Measurements from ENCODE around the gene SARS1.
"Not testable (repeated sequence)": the region's sequence is repeated elsewhere in the genome, so short reads cannot be mapped to it uniquely, and the experiment has no call there.

Gene SARS1

DNA sequence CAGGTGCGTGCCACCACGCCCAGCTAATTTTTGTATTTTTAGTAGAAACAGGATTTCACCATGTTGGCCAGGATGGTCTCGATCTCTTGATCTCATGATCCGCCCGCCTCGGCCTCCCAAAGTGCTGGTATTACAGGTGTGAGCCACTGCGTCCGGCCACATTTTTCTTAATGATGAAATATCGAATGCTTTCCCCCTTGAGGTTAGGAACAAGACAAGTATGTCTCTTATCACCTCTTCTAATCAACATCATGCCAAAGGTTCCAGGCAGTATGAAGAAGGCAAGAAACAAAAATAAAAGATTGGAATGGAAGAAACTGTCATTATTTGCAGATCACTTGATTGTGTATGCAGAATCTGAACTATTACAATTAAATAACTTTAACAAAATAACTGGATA is 7.5 kb downstream of the SARS1 start:
- H3K4me1 ChIP-seq (ENCODE audit: insufficient read depth, low read length), result peaks cover 24% of the 10 kb centered on the region
- H3K36me3 ChIP-seq (ENCODE audit: insufficient read depth, low read length), result peaks cover 32% of the 10 kb centered on the region
- not testable (repeated sequence) for H3K4me3 ChIP-seq (ENCODE audit: low read length); H3K9me3 ChIP-seq (ENCODE audit: low read length); H2AFZ ChIP-seq (ENCODE audit: low read depth, low read length); H3K27me3 ChIP-seq (ENCODE audit: insufficient read depth, low read length)

DNA sequence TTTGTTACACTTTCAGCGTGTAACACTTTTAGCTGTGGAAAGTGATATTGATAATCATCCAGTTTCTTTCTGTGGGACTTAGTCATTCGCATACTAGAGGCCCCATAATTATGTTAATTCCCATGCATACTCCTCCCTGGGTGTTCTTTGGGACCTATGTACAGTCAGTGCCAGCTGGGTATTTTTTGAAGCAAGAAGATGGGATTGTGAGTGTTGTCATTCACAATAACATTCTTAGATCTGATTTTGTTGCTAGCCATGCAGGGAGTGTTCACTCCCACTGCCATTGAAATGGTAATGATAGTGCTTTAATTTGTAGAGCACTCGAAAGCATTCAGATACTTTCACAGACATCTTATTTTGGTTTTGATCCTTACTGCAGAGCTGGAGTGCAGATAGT is 11.6 kb downstream of the SARS1 start:
- H3K4me1 ChIP-seq (ENCODE audit: insufficient read depth, low read length), result peaks cover 44% of the 10 kb centered on the region
- H3K36me3 ChIP-seq (ENCODE audit: insufficient read depth, low read length), result peaks cover 39% of the 10 kb centered on the region
- H3K4me3 ChIP-seq (ENCODE audit: low read length), result no peak overlapping the region
- H2AFZ ChIP-seq (ENCODE audit: low read depth, low read length), result no peak overlapping the region
- H3K9me3 ChIP-seq (ENCODE audit: low read length), result no peaks in the 10 kb centered on the region
- H3K27me3 ChIP-seq (ENCODE audit: insufficient read depth, low read length), result no peaks in the 10 kb centered on the region

DNA sequence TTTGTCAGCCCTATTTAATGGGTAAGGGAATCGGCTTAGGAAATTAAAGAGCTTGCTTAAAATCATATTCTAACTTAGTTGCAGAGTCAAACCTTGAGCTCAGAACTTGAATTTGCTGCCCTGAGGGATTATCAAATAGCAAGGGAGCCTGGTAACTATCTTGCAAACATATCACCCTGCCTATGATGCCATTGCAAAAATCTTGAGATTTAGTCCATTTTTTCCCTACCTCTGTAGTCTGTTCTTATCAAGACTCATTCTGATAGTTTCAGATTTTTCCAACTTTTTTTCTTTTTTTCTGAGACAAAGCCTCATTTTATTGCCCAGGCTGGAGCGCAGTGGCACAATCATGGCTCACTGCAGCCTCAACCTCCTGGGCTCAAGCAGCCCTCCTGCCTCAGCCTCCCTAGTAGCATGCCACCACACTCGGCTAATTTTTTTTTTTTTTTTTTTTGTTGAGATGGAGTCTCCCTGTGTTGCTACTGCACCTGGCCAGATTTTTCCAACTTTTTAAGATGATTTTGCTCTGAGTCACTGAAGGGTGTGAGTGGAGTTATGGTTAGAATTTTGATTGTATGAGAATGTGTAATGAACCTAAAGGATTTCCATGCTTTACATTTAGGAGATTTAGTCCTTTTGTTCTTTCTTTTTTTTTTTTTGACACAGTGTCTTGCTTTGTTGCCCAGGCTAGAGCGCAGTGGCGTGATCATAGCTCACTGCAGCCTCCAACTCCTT is 12.2 kb downstream of the SARS1 start:
- peaks cover 49% of the 10 kb centered on the region for H3K4me1 ChIP-seq (ENCODE audit: insufficient read depth, low read length)
- H3K27me3 ChIP-seq (ENCODE audit: insufficient read depth, low read length), result no peaks in the 10 kb centered on the region
- no peaks in the 10 kb centered on the region for H3K9me3 ChIP-seq (ENCODE audit: low read length)
- H3K36me3 ChIP-seq (ENCODE audit: insufficient read depth, low read length), result peaks cover 40% of the 10 kb centered on the region
- H2AFZ ChIP-seq (ENCODE audit: low read depth, low read length), result no peak overlapping the region
- H3K4me3 ChIP-seq (ENCODE audit: low read length), result no peak overlapping the region

GRCh38 chr1:109228167-109228566 is 14.4 kb downstream of the SARS1 start:
- Histone ChIP-seq H3K4me1 (ENCODE audit: insufficient read depth, low read length) (peaks cover 57% of the 10 kb centered on the region), H3K36me3 (ENCODE audit: insufficient read depth, low read length) (peaks cover 58% of the 10 kb centered on the region), H3K4me3 (ENCODE audit: low read length) (no peak overlapping the region), H2AFZ (ENCODE audit: low read depth, low read length) (no peak overlapping the region), H3K27me3 (ENCODE audit: insufficient read depth, low read length) (no peaks in the 10 kb centered on the region), H3K9me3 (ENCODE audit: low read length) (no peaks in the 10 kb centered on the region)

DNA sequence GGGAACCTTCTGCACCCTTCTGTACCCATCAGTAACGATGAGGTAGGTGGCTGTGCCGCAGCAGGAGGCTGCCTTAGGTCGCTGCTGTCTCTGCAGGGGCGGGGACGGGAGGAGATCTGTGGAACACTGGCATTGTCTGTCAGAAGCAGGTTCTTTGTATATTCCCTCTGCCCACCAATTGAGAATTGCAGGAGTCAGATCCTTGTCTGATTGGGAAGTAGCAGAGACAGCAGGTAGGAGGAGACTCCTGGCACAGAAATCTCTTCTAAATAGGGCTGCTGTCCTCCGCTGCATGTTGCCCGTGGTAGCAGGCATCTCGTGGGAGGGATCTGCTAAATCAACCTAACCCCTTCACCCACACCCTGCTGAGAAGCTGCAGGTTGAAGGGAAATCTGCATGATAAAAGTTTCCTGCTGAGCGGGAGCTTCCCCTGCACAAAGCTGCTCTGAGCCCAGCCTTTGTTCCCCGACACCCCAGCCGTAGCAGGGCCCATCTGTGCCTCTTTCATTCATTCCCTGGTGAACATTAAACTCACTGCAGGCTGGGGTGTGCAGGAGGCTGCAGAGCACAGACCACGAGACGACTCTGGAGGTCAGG is 15.9 kb downstream of the SARS1 start:
- Histone ChIP-seq H3K4me3 (ENCODE audit: low read length) (no peak overlapping the region), H3K4me1 (ENCODE audit: insufficient read depth, low read length) (peaks cover 53% of the 10 kb centered on the region), H2AFZ (ENCODE audit: low read depth, low read length) (no peak overlapping the region), H3K9me3 (ENCODE audit: low read length) (no peaks in the 10 kb centered on the region), H3K36me3 (ENCODE audit: insufficient read depth, low read length) (peaks cover 51% of the 10 kb centered on the region), H3K27me3 (ENCODE audit: insufficient read depth, low read length) (no peaks in the 10 kb centered on the region)

DNA sequence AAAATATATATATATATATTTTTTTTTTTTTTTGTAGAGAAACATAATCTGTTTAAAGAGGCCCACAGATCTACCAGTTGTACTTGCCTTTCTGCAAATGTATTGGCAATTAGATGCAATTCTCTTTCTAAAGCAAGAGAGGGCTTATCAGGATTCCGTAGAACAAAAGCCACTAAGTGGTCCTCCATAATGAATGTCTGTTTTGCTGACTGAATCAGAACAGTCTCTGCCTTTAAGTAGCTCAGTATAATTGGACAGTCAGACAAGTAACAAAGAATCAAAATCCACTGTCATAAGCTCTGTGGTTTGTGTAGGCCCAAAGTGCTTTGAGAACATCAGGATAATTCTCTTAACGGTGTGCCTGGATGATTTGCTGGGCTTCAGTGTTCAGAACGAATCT is 17.3 kb downstream of the SARS1 start:
- Histone ChIP-seq H3K36me3 (ENCODE audit: insufficient read depth, low read length) (peaks cover 63% of the 10 kb centered on the region), H2AFZ (ENCODE audit: low read depth, low read length) (no peak overlapping the region), H3K4me1 (ENCODE audit: insufficient read depth, low read length) (peaks cover 39% of the 10 kb centered on the region)

GRCh38 chr1:109235137-109235536 is 21.4 kb downstream of the SARS1 start:
- no peaks in the 10 kb centered on the region for H3K27me3 ChIP-seq (ENCODE audit: insufficient read depth, low read length)
- H2AFZ ChIP-seq (ENCODE audit: low read depth, low read length), result no peak overlapping the region
- no peaks in the 10 kb centered on the region for H3K9me3 ChIP-seq (ENCODE audit: low read length)
- H3K4me1 ChIP-seq (ENCODE audit: insufficient read depth, low read length), result peaks cover 15% of the 10 kb centered on the region
- H3K36me3 ChIP-seq (ENCODE audit: insufficient read depth, low read length), result peaks cover 82% of the 10 kb centered on the region
- H3K4me3 ChIP-seq (ENCODE audit: low read length), result no peak overlapping the region

More for the DNA sequence above, 17.3 kb downstream of the SARS1 start:
- Histone ChIP-seq H3K4me3 (ENCODE audit: low read length) (no peak overlapping the region), H3K27me3 (ENCODE audit: insufficient read depth, low read length) (no peaks in the 10 kb centered on the region), H3K9me3 (ENCODE audit: low read length) (no peaks in the 10 kb centered on the region)

DNA sequence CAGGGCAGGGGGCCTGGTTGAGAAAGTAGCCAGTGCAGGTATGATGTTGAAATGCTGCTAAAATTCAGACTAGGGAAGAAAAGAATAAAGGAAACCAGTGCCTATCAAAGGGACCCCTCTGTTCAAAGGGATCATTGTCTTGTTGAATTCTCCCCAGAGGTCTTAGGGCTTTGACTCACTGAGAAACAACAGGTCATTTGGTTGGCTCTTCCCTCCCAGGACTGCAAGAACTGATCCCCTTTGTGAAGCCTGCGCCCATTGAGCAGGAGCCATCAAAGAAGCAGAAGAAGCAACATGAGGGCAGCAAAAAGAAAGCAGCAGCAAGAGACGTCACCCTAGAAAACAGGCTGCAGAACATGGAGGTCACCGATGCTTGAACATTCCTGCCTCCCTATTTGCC is 23.8 kb downstream of the SARS1 start:
- H2AFZ ChIP-seq (ENCODE audit: low read depth, low read length), result no peak overlapping the region
- peaks cover 64% of the 10 kb centered on the region for H3K36me3 ChIP-seq (ENCODE audit: insufficient read depth, low read length)
- H3K4me3 ChIP-seq (ENCODE audit: low read length), result no peak overlapping the region
- H3K9me3 ChIP-seq (ENCODE audit: low read length), result no peaks in the 10 kb centered on the region
- H3K4me1 ChIP-seq (ENCODE audit: insufficient read depth, low read length), result peaks cover 16% of the 10 kb centered on the region
- H3K27me3 ChIP-seq (ENCODE audit: insufficient read depth, low read length), result no peaks in the 10 kb centered on the region

- Histone ChIP-seq H3K36me3 (ENCODE audit: insufficient read depth, low read length) (peaks cover 57% of the 10 kb centered on the region), H3K4me1 (ENCODE audit: insufficient read depth, low read length) (peaks cover 16% of the 10 kb centered on the region), H3K27me3 (ENCODE audit: insufficient read depth, low read length) (no peaks in the 10 kb centered on the region), H3K9me3 (ENCODE audit: low read length) (no peaks in the 10 kb centered on the region), H2AFZ (ENCODE audit: low read depth, low read length) (no peak overlapping the region), H3K4me3 (ENCODE audit: low read length) (no peak overlapping the region)
These were observed 24.7 kb downstream of the SARS1 start for GRCh38 chr1:109238382-109238781.

DNA sequence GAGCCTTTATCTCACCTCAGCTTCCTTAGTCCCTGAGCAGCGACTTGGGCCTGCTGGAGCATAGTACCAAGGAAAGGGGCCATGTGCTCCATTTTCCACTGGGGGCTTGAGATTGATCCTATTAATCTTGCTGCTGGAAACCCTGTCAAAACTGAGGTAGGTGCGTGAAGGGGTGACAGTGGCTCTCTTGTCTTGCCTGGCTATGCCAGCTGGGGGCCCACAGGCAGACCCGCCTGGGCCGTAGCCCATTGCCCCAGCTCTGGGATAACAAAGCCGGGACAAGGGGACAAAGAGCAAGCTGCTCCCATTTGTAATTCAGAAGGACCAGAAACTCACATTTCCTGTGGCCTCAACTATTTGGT is 25.3 kb downstream of the SARS1 start:
- peaks cover 16% of the 10 kb centered on the region for H3K4me1 ChIP-seq (ENCODE audit: insufficient read depth, low read length)
- H3K36me3 ChIP-seq (ENCODE audit: insufficient read depth, low read length), result peaks cover 57% of the 10 kb centered on the region
- no peak overlapping the region for H3K4me3 ChIP-seq (ENCODE audit: low read length)
- no peaks in the 10 kb centered on the region for H3K9me3 ChIP-seq (ENCODE audit: low read length)
- H3K27me3 ChIP-seq (ENCODE audit: insufficient read depth, low read length), result no peaks in the 10 kb centered on the region
- no peak overlapping the region for H2AFZ ChIP-seq (ENCODE audit: low read depth, low read length)

GRCh38 chr1:109239409-109240068 is 25.8 kb downstream of the SARS1 start:
- Histone ChIP-seq H3K9me3 (ENCODE audit: low read length) (no peaks in the 10 kb centered on the region), H3K27me3 (ENCODE audit: insufficient read depth, low read length) (no peaks in the 10 kb centered on the region), H3K4me1 (ENCODE audit: insufficient read depth, low read length) (peaks cover 16% of the 10 kb centered on the region), H3K4me3 (ENCODE audit: low read length) (no peak overlapping the region), H2AFZ (ENCODE audit: low read depth, low read length) (no peak overlapping the region), H3K36me3 (ENCODE audit: insufficient read depth, low read length) (peaks cover 54% of the 10 kb centered on the region)

- Histone ChIP-seq H3K27me3 (ENCODE audit: insufficient read depth, low read length) (no peaks in the 10 kb centered on the region), H3K36me3 (ENCODE audit: insufficient read depth, low read length) (peaks cover 46% of the 10 kb centered on the region), H3K9me3 (ENCODE audit: low read length) (no peaks in the 10 kb centered on the region), H3K4me3 (ENCODE audit: low read length) (no peak overlapping the region), H3K4me1 (ENCODE audit: insufficient read depth, low read length) (peaks cover 16% of the 10 kb centered on the region), H2AFZ (ENCODE audit: low read depth, low read length) (no peak overlapping the region)
These were observed 26.7 kb downstream of the SARS1 start for GRCh38 chr1:109240158-109241152.

Measured in neuron (in vitro differentiated cells).